Fibroblast of villous mesenchyme (primary cell): ENCODE measurements around the gene AAK1. TPM values are rescaled to one million over a fixed set of nuclear protein-coding genes. Genes with fewer than 3 reads are reported as not detected.

Source experiments
- DNase-seq: peaks from one replicate; pipeline ENCODE4 v3.0.0-alpha.2; 2010; ENCODE audit warnings: low read depth
- H3K4me3 ChIP-seq: 2 replicates; pipeline ENCODE4 v1.5.1; 2011; ENCODE audit warnings: low read depth, mild to moderate bottlenecking, low read length
- CTCF ChIP-seq: IDR thresholded peaks from 2 replicates; pipeline ENCODE4 v1.5.1; 2012; ENCODE audit warnings: low read depth, mild to moderate bottlenecking, low read length; ENCODE audit not compliant: insufficient read depth
- total RNA-seq: library from RNA; depleted of rRNA; stranded (reverse); fragments of >200 nt; gene quantifications from 2 replicates; pipeline ENCODE4 v1.2.3, GENCODE V29; 2012

The AAK1 gene
- total RNA-seq, 1 donor = 68.2 TPM

- DNase-seq = no peak
- TF ChIP-seq CTCF = no peak
- H3K4me3 ChIP-seq = no peak overlapping the region
Measured at GRCh38 chr2:69621440-69621839, 22.1 kb downstream of the AAK1 start.

- no peak overlapping the region for H3K4me3 ChIP-seq
- TF ChIP-seq CTCF = no peak
- DNase-seq = no peak
Measured at GRCh38 chr2:69620870-69621269, 22.7 kb downstream of the AAK1 start.

DNA sequence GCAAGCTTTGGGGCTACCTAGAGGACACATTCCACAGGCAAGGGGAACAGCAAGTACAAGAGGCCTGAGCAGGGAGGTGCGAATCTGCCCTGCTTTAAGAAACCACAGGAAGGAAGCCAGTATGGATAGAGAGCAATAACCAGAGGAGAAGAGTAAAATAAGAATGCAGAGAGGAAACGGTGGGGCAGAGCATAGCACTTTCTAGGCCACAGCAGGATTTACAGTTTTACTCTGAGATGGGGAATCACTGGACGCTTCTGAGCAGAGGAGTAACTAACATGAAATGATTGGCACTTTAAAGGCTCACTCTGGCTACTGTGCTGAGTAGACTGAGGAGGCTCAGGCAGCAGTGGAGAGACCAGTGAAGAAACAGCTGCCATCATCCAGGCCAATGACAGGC, 23.8 kb downstream of the AAK1 start:
- no peak overlapping the region for H3K4me3 ChIP-seq
- no peak for TF ChIP-seq CTCF
- DNase-seq = no peak

- H3K4me3 ChIP-seq = no peak overlapping the region
- no peak for DNase-seq
- no peak for TF ChIP-seq CTCF
Measured at GRCh38 chr2:69618362-69618761, 25.2 kb downstream of the AAK1 start.

DNA sequence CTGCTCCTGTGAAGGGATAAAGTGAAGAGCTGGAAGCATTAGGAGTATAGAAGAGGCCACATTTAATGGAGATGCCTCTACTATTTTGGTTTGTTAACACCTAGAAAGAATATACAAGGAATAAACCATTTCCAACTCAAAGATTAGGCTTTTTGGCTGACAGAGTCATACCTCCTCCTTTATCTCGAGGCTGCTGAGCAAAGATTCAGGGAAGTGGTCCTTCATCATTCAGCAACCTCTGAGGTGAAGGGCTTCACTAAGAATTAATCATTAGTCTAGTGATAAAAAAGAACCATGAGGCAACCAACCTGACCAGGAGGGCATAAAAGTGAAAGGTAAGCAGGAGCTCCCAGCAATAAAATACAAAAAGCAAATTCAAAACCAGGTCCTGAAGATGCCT, 25.8 kb downstream of the AAK1 start:
- no peak overlapping the region for H3K4me3 ChIP-seq
- DNase-seq = no peak
- TF ChIP-seq CTCF = no peak

DNA sequence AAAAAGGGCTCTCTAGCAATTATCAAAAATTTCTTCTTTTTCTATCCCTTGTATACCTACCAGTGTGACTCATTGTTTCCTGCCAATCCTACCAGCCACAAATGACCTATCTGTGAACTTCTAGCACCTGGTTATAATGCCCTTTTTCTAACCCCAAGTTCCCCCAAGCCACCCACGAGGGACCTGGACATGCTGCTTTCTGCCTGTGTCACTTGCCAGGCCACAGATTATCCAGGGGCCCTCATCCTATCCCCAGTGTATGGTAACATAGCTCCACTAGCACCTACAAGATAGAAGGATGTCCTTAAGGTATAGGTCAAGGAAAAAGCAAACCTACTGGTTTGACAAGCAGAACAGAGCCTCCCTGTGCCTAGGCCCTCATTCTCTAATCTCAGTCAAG, 26.8 kb downstream of the AAK1 start:
- no peak overlapping the region for H3K4me3 ChIP-seq
- DNase-seq = no peak
- TF ChIP-seq CTCF = no peak

DNA sequence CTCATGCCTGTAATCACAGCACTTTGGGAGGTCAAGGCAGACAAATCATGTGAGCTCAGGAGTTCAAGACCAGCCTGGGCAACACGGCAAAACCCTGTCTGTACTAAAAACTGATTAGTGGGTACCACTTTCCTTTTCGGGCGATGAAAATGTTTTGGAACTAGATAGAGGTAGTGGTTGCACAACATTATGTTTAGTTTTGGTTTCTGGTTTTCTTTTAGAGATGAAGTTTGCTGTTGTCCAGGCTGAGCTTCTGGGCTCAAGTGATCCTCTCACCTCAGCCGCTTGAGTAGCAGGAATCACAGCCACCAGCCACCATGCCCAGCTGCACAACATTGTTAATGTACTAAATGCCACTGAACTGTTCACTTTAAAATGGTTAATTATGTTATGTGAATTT, 27.6 kb downstream of the AAK1 start:
- TF ChIP-seq CTCF = no peak
- H3K4me3 ChIP-seq = no peak overlapping the region
- peak; percentile 54 for DNase-seq
